ENCODE data around the gene PLXNB2.
A peak's percentile ranks its signal among the peaks of the same experiment; 100 is the strongest.

Gene PLXNB2

DNA sequence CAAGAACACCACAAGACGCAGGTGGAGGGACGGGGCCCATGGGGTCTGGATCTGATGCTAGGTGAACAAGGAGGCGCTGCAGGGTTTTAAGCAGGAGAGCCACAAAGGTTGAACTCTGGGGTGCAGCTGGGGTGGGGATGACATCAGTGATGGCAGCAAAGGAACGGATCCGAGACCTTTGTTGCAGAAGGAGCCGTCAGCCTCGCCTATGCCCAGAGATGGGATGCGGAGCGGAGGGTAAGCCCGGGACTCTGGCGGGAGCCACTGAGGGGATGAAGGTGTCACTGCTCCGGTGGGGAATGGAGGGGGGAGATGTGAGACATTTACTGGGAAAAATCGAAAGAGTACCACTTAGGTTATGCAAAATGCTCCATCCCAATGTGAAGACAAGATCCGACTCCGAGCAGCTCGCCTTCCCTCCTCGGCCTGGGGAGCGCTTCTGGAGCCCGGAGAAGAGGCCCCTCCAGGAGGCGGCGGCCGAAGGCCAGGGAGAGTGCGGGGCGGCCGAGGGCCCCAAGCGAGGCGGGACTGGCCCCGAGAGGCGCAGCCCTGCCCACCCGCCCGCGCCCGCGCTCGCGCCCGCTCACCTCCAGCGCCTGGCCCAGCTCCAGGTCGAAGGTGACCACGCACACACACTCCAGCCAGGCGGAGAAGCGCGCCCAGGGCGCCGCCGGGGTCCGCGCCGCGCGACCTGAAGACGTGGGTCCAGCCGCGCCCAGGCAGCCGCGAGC, 18.9 kb upstream of the PLXNB2 start:
- no peak for DNase-seq

DNA sequence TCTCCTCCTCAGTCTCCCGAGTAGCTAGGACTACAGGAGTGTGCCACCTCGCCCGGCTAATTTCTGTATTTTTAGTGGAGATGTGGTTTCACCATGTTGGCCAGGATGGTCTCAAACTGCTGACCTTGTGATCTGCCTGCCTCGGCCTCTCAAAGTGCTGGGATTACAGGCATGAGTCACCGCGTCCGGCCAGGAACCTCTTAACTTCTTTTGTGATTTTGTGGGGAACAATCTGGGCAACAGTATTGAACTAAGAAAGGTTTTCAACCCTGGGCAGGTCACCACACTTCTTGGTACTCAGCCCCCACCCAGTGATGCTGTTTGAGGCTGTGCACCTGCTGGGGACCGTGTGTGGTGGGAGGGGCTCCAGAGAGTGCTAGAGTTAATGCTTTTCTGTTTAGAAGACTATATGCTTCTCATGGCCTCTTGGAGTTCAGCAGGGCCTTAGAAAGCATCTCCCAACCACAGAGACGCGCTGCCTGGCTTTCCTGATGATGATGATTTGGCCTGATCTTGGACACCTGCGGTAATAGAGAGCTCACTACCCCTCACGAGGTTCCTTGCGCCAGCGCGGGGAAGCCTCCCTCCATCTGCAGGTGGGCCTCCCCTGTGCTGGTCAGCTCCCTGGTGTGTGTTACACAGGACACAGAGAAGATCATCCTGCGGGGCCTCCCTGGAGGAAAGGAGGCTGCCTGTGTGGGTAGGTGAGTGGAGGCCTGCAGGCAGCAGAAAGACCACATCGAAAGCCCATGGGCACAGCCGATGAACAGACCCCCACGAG, 18.2 kb upstream of the PLXNB2 start:
- DNase-seq, result no peak

DNA sequence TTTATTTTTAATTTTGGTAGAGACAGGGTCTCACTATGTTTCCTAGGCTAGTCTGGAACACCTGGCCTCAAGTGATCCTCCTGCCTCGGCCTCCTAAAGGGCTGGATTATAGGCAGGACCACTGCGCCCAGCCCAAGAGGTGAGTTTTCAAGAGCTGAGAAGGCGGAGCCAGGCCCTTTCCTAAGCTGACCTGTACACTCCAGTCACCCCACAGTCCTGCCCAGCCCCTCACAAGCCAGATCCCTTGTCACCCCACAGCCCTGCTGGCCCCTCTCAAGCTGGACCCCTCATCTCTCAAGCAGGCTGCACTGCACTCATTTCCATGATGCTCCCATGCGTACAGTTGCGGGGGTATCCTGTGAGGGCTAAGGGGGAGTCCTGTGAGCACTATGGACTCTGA, 16.5 kb upstream of the PLXNB2 start:
- no peak for DNase-seq

DNA sequence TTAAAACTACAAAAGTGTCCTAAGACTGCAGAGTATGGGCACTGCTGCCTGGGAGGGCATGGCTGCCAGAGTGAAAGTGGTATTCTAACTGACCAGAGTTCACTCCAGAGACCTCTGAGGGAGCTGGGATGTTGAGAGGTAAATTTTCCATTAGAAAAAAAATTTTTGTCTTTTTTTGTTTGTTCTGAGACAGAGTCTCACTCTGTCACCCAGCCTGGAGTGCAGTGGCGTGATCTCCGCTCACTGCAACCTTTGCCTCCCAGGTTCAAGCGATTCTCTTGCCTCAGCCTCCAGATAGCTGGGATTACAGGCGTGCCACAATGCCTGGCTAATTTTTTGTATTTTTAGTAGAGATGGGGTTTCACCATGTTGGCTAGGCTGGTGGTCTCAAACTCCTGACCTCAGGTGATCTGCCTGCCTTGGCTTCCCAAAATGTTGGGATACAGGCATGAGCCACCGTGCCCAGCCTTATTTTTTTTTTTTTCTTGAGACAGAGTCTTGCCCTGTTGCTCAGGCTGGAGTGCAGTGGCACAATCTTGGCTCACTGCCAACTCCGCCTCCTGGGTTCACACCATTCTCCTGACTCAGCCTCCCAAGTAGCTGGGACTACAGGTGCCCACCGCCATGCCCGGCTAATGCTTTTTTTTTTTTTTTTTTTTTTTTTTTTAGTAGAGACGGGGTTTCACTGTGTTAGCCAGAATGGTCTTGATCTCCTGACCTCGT, 15.1 kb upstream of the PLXNB2 start:
- peak; percentile 14 for DNase-seq

DNA sequence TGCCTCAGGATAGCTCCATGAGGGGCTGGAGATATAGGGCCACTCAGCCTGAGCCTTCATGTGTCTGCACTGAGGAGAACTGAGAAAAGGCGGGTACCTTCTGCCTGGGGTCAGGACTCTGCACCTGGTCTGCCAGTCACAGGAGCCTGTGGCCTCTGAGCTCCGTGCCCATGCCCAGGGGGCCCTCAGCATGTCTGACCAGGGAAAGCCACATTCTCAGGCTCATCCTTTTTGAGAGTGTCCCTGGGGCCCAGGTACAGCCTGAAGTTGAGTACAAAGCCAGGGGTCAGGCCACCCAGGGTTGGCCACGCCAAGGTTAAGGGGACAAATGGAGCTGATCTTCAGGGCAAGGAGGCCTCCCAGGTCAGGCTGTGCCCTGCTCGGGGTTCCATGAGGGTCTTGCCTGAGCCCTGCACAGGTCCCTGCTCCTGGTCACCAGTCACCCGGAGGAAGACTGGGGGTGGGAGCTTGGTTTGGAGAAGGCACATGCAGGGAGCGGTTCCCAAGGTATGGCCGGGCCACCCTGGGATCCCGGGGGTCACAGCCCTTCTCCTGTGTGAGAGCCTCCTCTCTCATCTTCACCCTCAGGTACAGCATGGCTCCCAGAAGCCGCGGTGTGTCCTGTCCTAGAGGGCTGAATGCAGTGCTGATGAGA, 13.4 kb upstream of the PLXNB2 start:
- no peak for DNase-seq

DNA sequence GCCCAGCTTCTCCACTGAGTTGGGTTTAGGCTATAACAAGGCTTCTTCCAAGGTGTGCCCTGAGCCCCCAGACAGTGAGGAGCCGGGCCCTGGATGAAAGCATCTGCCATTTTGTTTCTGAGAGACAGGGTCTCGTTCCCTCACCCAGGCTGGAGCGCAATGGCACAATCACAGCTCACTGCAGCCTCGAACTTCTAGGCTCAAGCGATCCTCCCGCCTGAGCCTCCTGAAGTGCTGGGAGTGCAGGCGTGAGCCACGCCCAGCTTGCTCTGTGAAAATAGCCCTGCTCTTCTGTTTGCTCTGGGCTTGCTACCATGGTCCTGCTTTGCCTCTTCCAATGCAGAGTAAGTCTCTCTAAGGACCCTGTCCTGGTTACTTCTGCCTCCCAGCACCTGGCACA, 12.7 kb upstream of the PLXNB2 start:
- no peak for DNase-seq

DNA sequence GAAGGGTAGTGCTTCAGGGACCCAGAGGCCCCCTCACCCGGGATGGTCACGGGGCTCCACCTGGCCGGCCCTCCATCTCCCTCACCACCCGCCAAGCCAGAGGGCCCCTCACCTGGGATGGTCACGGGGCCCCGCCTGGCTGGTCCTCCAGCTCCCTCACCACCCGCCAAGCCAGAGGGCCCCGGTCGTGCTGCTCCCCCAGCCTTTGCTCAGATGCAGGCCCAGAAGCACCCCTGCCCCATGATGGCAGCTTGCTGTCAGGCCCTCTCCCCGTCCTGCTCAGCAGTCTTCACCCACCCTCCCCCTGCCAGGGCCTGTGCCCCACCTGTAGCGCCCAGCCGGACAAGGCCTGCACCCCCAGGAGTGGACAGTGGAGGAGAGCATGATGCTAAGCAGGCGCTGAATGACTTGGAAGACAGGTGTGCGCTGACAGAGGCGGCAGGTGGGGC, 12.1 kb upstream of the PLXNB2 start:
- no peak for DNase-seq

DNA sequence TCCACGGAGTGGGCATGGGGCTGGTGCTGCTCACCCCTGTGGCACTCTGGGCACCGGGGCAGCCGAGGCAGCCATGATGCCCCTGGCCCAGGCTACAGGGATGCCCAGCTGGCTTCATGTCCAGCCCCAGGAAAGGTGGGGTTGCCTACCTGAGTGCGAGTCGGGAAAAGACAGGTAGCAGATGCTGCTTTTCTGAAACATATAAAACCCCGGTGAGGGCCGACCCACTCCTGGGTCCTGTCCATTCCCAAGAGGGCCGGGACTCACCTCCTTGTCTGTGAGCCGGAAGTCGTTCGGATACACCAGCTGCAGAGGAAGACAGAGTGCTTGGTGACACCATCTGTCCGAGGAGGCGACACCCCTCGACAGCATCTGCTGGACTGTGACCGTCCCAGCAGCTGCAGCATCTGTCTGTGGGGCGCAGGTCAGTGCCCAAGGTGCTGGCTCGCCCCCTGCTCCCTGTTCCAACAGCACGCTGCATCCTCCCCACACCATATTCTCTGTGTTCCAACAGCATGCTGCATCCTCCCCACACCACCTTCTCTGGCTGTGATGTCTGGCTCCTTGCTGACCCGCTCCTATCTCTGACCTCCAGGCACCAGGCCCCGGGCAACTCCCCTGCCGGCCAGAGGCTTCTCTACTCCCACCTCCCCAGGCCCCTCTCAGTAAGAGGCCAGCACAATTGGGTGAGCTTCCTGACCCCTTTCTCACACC, 11.4 kb upstream of the PLXNB2 start:
- peak; percentile 9 for DNase-seq

DNA sequence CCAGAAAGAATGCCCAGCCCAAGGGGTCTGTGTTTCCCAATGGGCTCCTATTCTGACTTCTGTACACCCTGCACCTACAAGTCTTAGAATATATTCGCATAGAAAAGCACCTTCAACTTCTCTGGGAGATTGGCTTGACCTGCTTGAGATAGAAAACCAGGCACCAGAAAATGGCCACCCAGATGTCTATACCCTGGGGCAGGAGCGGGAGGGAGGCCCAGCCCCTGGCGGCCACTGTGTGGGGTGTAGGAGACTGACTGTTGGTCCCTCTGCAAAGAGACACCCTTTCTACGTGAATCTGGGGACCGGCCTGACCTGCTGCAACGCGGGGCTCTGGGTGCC, 10.9 kb upstream of the PLXNB2 start:
- DNase-seq, result no peak

DNA sequence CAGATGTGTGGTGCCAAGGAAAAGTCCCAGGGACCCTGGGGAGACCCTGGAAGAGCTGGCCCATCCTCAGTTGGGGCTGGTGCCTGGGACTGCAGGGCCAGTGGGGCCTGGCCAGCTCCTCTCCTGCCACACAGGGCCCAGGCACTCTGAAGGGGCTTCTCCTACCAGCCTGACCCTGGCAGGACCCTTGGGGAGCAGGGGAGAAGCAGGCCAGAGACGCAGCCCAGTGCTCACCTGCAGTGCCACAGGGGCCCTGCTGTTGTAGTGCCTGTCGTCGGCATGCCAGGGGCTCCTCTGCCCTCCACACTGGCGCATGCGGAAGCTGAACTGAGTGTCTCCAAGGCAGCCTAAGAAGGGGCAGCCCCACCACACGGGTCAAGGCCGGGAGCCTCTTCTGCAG, 10.2 kb upstream of the PLXNB2 start:
- no peak for DNase-seq

DNA sequence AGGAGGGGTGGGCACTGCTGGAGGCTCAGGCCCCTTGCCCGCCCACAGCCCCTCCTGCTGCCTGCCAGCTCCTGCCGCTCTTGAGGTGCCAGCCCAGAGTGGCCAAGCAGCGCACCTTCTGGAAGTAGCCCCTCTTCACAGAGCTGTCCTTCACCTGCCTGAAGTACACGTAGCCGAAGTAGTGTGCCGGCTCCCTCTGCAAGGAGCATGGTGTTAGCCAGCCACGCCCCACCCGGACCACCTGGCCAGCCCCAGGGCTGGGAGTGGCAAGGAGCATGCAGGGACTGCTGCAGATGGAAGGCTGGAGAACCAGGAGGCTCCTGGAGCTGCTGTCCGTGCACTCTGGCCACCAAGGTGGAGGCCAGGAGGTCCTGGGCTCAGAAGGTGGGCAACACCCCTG, 9.7 kb upstream of the PLXNB2 start:
- peak; percentile 8 for DNase-seq

DNA sequence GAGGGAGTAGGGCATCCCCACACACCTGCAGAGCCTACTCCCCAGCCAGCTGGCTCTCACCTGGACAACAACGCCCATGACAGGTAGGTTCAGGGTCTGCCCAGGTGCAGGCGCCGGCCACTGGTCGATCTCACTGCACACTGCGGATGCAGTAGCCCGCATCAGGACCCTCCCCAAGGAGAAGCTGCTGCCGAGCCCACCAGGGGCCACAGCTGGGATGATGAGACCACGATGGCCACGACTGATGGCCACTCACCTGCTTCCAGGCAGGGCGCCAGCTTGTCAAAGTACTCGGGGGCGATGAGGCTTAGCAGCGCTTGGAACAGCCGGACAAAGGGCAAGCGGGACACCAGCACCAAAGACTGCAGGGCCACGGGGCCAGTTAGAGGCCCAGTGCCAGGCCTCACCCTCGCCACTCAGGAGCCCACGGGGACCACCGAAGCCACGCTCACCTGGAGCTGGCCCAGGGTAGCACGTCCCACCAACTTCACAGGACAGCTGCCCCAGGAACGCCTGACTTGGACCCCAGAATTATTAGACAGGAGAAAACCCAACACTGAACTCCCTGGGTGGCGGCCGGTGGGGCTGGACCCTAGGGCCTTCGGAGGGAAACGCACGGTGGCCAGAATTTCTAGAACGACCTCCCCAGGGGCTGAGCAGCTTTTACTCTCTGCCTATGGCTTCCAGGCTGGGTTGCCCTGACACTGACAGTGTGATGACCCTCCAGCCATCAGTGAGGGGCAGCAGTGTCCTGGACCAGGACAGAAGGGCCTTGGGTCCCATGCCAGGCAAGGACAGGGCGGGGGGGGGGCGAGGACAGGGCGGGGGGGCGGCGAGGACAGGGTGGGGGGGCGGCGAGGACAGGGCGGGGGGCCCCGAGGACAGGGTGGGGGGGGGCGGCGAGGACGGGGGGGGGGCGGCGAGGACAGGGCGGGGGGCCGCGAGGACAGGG, 8.9 kb upstream of the PLXNB2 start:
- peak; percentile 11 for DNase-seq

DNA sequence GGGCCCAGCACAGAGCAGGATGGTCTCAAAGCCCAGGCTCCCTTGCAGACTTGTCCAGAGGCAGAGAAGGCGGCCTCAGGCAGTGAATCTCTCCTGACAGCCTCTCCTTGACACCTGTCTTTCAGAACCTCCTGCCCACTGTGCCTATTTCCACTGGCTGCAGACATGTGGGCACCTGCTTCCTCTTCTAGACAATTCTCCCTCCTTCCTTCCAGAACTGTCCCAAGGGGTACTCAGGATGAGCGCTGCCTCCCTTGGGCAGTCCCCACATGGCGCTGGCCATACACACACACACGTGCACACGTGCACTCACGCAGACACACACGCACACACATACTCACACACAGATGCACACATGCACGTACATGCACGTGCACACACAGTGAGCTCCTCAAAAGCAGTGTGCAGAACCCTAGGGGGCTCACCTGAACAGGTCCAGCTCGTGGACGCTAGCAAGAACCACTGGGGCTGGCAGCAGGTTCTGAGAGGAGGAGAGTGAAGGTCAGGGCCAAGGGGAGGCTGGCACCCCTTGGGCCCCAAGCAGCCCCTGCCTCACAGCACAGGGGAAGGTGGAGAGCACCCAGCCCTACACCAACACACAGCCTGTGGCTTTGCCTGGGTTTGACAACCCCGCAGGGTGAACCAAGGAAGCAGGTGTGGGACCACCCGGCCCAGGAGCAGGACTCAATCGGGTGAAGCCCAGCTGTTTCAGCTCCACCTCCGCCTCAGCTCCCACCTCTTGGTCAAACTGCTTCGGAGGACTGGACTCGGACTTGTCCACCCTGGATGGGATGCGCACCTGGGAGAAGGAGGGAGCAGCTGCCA, 8.1 kb upstream of the PLXNB2 start:
- no peak for DNase-seq

DNA sequence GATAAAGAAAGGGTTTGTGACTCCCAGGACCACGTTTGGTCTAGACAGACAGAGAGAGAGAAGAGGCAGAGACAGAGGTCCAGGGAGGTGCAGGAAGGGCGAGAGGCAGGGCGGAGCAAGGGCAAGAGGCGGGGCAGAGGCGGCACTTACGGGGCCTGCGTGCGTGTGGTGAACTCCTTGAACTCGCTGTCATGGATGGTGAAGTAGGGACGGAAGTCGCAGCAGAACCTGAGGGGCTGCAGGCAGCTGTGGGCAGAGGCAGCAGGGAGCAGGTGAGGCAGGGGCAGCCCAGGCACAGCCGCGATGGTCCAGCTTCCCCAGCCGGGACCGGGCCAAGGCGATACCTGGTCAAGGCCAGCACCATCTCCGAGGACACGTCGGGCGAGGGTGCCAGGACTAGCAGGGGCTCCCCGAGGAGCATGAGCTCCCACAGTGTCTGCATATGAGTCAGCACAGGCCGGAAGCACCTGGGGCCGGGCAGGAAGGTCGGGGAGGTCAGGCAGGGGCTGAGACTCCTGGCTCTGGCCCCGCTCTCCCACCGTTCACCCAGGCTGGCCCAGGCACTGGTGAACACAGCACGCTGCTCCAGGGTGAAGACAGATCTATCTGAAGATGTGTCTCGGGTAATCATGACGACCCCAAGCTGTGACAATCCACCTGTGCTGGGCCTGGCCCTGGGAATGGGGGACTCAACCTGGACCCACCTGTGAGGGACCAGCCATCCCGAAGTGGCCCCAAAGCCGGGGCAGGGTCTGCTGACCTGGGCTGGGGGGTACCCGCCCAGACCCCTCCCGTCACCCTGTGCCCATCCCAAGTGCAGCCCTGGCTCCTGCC, 7.2 kb upstream of the PLXNB2 start:
- DNase-seq, result peak; percentile 75

DNA sequence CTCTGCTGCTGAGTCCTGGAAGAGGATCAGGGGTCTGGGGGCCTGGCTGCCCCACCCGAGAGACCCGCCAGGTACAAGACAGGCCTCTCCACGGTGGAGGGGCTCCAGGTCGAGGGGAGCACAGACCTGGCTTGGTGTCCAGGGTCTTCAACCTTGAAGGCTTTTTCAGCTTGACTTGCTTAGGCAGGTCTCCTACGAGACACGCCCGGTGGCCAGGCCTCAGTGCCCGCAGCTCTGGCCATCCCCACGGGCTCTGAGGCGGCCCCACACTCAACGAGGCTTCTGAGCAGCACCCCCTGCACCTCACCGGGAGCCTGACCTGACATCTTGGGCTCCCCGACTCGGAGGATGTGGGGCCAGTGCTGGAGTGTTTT, 6.6 kb upstream of the PLXNB2 start:
- DNase-seq, result peak; percentile 9

DNA sequence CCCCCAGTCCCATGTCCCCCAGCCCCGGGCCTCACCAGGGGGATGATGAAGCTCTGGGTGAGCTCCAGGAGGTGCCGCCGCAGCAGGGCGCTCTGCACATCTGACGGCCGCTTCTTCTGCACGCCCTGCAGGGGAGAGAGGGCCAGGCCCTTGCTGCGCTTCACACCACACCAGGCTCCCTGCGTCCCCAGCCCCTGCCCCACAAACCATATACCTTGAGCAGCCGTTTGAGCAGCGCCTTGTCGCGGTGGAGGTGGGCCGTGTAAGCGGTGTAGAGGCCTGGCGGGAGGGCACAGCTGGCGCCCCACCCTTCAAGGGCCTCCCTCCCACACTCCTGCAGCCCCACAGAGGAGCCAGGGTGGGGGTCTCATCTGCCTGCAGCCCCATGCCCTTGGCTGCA, 6.2 kb upstream of the PLXNB2 start:
- DNase-seq, result no peak

DNA sequence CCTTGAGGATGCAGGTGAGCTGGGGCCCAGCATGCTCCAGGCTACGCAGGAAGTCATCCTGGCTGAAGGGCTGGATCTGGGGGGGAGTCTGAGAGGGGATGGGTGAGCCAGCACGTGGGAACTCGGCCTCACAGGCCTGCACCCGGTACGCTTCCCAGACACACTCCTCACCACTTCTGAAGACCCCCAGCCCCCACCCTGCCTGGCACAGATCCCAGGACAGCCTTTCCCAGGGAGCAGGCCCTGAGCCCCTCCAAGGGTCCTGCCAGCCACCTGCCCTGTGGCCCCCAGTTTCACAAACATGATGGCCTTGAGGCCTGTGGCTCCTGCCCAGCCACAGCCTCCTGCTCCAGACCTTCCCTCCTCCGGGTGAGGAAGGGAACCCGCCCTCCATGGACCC, 5.6 kb upstream of the PLXNB2 start:
- DNase-seq, result no peak

DNA sequence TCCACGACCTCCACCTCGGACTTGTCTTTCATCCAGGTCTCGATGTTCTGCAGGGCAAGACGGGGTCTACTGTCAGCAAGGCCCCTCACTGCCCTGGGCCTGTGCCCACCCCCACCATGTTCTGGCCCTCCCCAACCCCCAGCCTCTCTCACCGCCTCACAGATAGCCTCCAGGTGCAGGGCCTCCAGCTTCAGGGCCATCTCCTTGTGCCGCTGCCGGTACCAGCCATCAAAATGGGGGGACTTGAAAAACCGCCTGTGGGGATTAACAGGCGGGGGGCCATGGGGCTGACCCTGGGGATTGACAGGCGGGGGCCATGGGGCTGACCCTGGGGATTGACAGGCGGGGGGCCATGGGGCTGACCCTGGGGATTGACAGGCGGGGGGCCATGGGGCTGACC, 4.9 kb upstream of the PLXNB2 start:
- no peak for DNase-seq

DNA sequence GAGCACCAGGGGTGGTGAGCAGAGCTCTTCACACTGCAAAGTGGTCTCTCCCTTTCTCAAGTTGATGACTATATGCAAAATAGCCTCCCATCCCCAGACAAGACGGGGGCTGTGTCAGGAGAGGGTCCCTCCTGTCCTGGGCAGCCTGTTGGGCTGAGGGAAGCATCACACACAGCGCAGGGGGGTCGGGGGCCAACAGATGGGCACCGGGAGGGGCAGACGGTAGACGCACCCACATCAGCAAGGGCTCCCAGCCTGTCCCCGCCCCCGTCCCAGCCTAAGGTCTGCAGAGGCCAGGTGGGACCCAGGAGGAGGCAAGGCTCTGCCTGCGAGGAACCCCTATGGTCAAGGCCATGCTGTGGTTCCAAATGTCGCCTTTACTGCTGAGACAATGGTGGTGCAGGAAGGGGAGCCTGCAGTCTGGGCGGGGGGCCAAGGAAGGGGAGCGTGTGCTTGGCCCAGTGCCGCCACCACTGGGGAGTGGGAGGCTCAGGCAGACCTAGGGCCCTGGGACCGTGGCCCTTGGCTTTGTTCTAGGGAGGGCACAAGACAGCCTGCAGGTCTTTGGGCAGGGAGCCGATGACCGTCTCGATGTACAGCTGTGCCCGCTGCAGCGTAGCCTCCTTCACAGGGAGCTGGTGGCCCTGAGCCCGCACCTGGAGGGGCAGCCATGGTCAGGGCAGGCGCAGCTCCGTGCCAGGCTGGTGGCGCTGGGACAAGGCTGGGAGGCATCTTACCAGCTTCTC, 4.3 kb upstream of the PLXNB2 start:
- DNase-seq, result peak; percentile 7

Measured in activated naive CD4-positive, alpha-beta T cell treated with anti-CD3 and anti-CD28 coated beads, Interleukin-2, amount 50 U/mL, for 16 hours (primary cell).